DMS53 treated with DMSO at 0.1 percent for 48 hours (cell line): ENCODE measurements around the gene STK35.
"Not testable (repeated sequence)": the region's sequence is repeated elsewhere in the genome, so short reads cannot be mapped to it uniquely, and the experiment has no call there.

ENCODE experiments used
- DNase-seq: peaks from one replicate; lab custom pipeline; 2025; ENCODE audit not compliant: unreplicated experiment; lab: John Stamatoyannopoulos, UW

Gene STK35

GRCh38 chr20:2156666-2157624 lies 55.3 kb downstream of the STK35 start:
- no peak for DNase-seq

GRCh38 chr20:2162125-2162822 lies 60.6 kb downstream of the STK35 start:
- DNase-seq = no peak

GRCh38 chr20:2162823-2163166 lies 61.2 kb downstream of the STK35 start:
- no peak for DNase-seq

- DNase-seq = no peak
These were observed 61.7 kb downstream of the STK35 start for GRCh38 chr20:2163312-2163711.

- DNase-seq = no peak
These were observed 62.1 kb downstream of the STK35 start for GRCh38 chr20:2163757-2164156.

- DNase-seq = no peak
These were observed 62.8 kb downstream of the STK35 start for GRCh38 chr20:2164421-2164820.

GRCh38 chr20:2164966-2165365 lies 63.3 kb downstream of the STK35 start:
- no peak for DNase-seq

- DNase-seq = no peak
These were observed 64.2 kb downstream of the STK35 start for GRCh38 chr20:2165871-2166270.

GRCh38 chr20:2167112-2167511 lies 65.5 kb downstream of the STK35 start:
- no peak for DNase-seq

GRCh38 chr20:2168946-2169345 lies 67.3 kb downstream of the STK35 start:
- no peak for DNase-seq

GRCh38 chr20:2169456-2170088 lies 67.9 kb downstream of the STK35 start:
- no peak for DNase-seq

GRCh38 chr20:2170404-2170803 lies 68.8 kb downstream of the STK35 start:
- DNase-seq = no peak

- DNase-seq = no peak
These were observed 69.7 kb downstream of the STK35 start for GRCh38 chr20:2171266-2171790.

- DNase-seq = not testable (repeated sequence)
These were observed 70.2 kb downstream of the STK35 start for GRCh38 chr20:2171840-2172239.

- peak; percentile 42 for DNase-seq
These were observed 70.9 kb downstream of the STK35 start for GRCh38 chr20:2172305-2173175.

GRCh38 chr20:2173186-2173585 lies 71.6 kb downstream of the STK35 start:
- no peak for DNase-seq

GRCh38 chr20:2174067-2174466 lies 72.4 kb downstream of the STK35 start:
- no peak for DNase-seq

GRCh38 chr20:2176946-2177345 lies 75.3 kb downstream of the STK35 start:
- no peak for DNase-seq

GRCh38 chr20:2178318-2179232 lies 76.9 kb downstream of the STK35 start:
- no peak for DNase-seq

GRCh38 chr20:2179233-2179580 lies 77.6 kb downstream of the STK35 start:
- DNase-seq = no peak
